ENCODE measurements around the gene SLC22A8. TPM values are rescaled to one million over a fixed set of nuclear protein-coding genes. Genes with fewer than 3 reads are reported as not detected.

Gene SLC22A8
- total and polyA plus RNA-seq, 2 of the 4 experiments (the other 2 are of a cell fraction), result not detected

DNA sequence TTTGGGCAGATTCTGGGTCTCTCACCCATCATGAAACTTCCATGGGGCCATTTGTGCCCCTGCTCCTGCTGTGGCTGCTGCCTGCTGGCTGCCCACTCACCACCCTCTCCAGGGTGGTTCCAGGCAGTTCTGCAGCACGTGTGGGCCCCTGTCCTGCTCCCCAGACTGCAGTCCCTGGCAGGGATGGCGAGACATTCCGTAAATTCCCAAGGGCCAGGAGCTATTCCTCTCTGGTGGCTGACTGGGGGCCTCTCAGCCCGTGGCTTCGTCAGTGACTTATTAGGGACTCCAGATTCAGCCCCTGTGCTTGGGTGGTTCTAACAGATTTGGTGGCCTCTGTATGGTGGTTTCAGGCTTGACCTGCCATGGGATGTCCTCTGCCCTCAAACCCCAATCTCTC lies 3.9 kb upstream of the SLC22A8 start:
- Histone ChIP-seq H3K4me2 (ENCODE audit: low read depth, low read length) (no peak overlapping the region), H3K14ac (replicated peaks; ENCODE audit: low read depth, low read length) (no peak overlapping the region), H3K4me1 (ENCODE audit: control insufficient read depth, insufficient read depth, low read length) (no peaks in the 10 kb centered on the region), H3K36me3 (ENCODE audit: control insufficient read depth, insufficient read depth, low read length) (no peaks in the 10 kb centered on the region), H4K91ac (ENCODE audit: insufficient read depth, low read depth, low read length) (no peak overlapping the region), H2AFZ (replicated peaks; ENCODE audit: low read length, poor library complexity) (no peak overlapping the region), H2BK20ac (ENCODE audit: low read depth, low read length) (no peak overlapping the region), H2AK5ac (ENCODE audit: low read depth, low read length) (no peak overlapping the region), H3K23ac (ENCODE audit: low read depth, low read length) (no peak overlapping the region), H3K9me3 (ENCODE audit: control insufficient read depth, insufficient read depth, low read length) (no peaks in the 10 kb centered on the region), H3K9ac (ENCODE audit: low read depth, low read length) (no peak overlapping the region), H3K27ac (ENCODE audit: insufficient read depth, low read length) (no peak overlapping the region), H3K56ac (ENCODE audit: extremely low read depth, insufficient read depth, low read length) (no peak overlapping the region), H2BK15ac (ENCODE audit: low read depth, low read length) (no peak overlapping the region), H4K20me1 (ENCODE audit: insufficient read depth, low read length) (no peaks in the 10 kb centered on the region), H2BK5ac (ENCODE audit: low read depth, low read length, poor library complexity, severe bottlenecking) (no peak overlapping the region), H3K27me3 (ENCODE audit: control insufficient read depth, insufficient read depth, low read length) (peaks cover 24% of the 10 kb centered on the region), H4K5ac (ENCODE audit: low read depth, low read length) (no peak overlapping the region), H3K9me1 (ENCODE audit: insufficient read depth, low read length) (no peaks in the 10 kb centered on the region), H3K4me3 (ENCODE audit: insufficient read depth, low read depth, low read length) (no peak overlapping the region), H2BK120ac (ENCODE audit: low read depth, low read length) (no peak overlapping the region), H3K4ac (ENCODE audit: low read depth, low read length) (no peak overlapping the region), H2AK9ac (replicated peaks; ENCODE audit: low read depth, low read length, poor library complexity) (no peak overlapping the region), H3K79me1 (ENCODE audit: low read depth in 1 of 2, low read length in 2 of 2) (no peaks in the 10 kb centered on the region), H4K8ac (ENCODE audit: low read depth in 2 of 2, low read length in 2 of 2) (no peak overlapping the region), H3K18ac (ENCODE audit: low read depth, low read length) (no peak overlapping the region)
- TF ChIP-seq FOS (IDR thresholded peaks at IDR 0.05; ENCODE audit: low read depth, low read length), result no peak
- TF ChIP-seq, protein P1, sequence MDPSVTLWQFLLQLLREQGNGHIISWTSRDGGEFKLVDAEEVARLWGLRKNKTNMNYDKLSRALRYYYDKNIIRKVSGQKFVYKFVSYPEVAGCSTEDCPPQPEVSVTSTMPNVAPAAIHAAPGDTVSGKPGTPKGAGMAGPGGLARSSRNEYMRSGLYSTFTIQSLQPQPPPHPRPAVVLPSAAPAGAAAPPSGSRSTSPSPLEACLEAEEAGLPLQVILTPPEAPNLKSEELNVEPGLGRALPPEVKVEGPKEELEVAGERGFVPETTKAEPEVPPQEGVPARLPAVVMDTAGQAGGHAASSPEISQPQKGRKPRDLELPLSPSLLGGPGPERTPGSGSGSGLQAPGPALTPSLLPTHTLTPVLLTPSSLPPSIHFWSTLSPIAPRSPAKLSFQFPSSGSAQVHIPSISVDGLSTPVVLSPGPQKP (IDR thresholded peaks at IDR 0.05; ENCODE audit: borderline replicate concordance, low read depth, low read length), result no peak
- TF ChIP-seq SMC3 (IDR thresholded peaks at IDR 0.05; ENCODE audit: low read depth, low read length), result no peak
- no peak for TF ChIP-seq RFX5 (IDR thresholded peaks at IDR 0.05; ENCODE audit: low read depth, low read length)
- TF ChIP-seq, protein P2, sequence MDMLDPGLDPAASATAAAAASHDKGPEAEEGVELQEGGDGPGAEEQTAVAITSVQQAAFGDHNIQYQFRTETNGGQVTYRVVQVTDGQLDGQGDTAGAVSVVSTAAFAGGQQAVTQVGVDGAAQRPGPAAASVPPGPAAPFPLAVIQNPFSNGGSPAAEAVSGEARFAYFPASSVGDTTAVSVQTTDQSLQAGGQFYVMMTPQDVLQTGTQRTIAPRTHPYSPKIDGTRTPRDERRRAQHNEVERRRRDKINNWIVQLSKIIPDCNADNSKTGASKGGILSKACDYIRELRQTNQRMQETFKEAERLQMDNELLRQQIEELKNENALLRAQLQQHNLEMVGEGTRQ (IDR thresholded peaks at IDR 0.05; ENCODE audit: low read depth, low read length), result no peak
- no peak for TF ChIP-seq MXI1 (IDR thresholded peaks at IDR 0.05; ENCODE audit: borderline replicate concordance, low read depth, low read length)
- TF ChIP-seq POLR2A (IDR thresholded peaks at IDR 0.05; ENCODE audit: low read depth, low read length), result no peak
- intact Hi-C loops (cut with micrococcal nuclease) (no loop called here), in situ Hi-C loops (cut with MboI; ENCODE audit: low sequenced_read_pairs) (no loop called here), dilution Hi-C loops (cut with HindIII; ENCODE audit: low sequenced_read_pairs, unreplicated experiment) (no loop called here)
- DNase-seq (no peak), ATAC-seq (ENCODE audit: low read depth) (no peak)
- BruUV-seq (replicated peaks), result no TSS peak
- no CpG with 5 or more reads among the region's 5 CpGs for WGBS, 2 experiments (ENCODE audit: extremely low coverage in 2 of 2, insufficient read length in 1 of 2)
- ChIA-PET CTCF (interaction anchor here (1.4 kb wide), 1 partner anchor 113 kb away, joined by 5 read pairs; no protein-coding TSS in a partner anchor), POLR2A (ENCODE audit: unreplicated experiment) (no interaction called here)

Measured in IMR-90 (cell line).